Trophoblast cell (in vitro differentiated cells and primary cell): ENCODE results near the gene INTS3.

Source experiments
- DNase-seq, 2 donors: peaks; one replicate each; pipeline ENCODE4 v3.0.0-alpha.2; 2016
- H2AFZ ChIP-seq: 2 replicates; pipeline ENCODE4 v1.6.1; 2013; ENCODE audit warnings: low read length, moderate library complexity, mild to moderate bottlenecking; ENCODE audit not compliant: insufficient read depth, poor library complexity
- H2AK5ac ChIP-seq: 2 replicates; pipeline ENCODE4 v1.6.1; 2013; ENCODE audit warnings: mild to moderate bottlenecking, low read length
- H2BK120ac ChIP-seq: 2 replicates; pipeline ENCODE4 v1.6.1; 2013; ENCODE audit warnings: low read length, mild to moderate bottlenecking, moderate library complexity; ENCODE audit not compliant: insufficient read depth, poor library complexity
- H2BK12ac ChIP-seq: 2 replicates; pipeline ENCODE4 v1.6.1; 2013; ENCODE audit warnings: mild to moderate bottlenecking, low read length, moderate library complexity
- H2BK5ac ChIP-seq: 2 replicates; pipeline ENCODE4 v1.6.1; 2013; ENCODE audit warnings: low read length, low read depth, moderate library complexity, mild to moderate bottlenecking; ENCODE audit not compliant: poor library complexity
- H3K14ac ChIP-seq: 2 replicates; pipeline ENCODE4 v1.6.1; 2013; ENCODE audit warnings: mild to moderate bottlenecking, low read length
- H3K18ac ChIP-seq: 2 replicates; pipeline ENCODE4 v1.6.1; 2013; ENCODE audit warnings: mild to moderate bottlenecking, low read length
- H3K23ac ChIP-seq: 2 replicates; pipeline ENCODE4 v1.6.1; 2013; ENCODE audit warnings: low read length
- H3K27ac ChIP-seq: 2 replicates; pipeline ENCODE4 v1.5.1; 2013; ENCODE audit warnings: low read depth, mild to moderate bottlenecking, inconsistent platforms, low read length, moderate library complexity
- H3K27me3 ChIP-seq: 2 replicates; pipeline ENCODE4 v1.6.1; 2013; ENCODE audit warnings: inconsistent platforms, mild to moderate bottlenecking, low read length, moderate library complexity; ENCODE audit not compliant: insufficient read depth
- H3K36me3 ChIP-seq, 2 experiments: 1 replicate in 1 of 2; 2 replicates in 1 of 2; pipeline ENCODE4 v1.6.1; 2013; ENCODE audit warnings: low read length in 2 of 2, mild to moderate bottlenecking in 2 of 2, moderate library complexity in 1 of 2; ENCODE audit not compliant: insufficient read depth in 2 of 2, control insufficient read depth in 1 of 2
- H3K4ac ChIP-seq: 2 replicates; pipeline ENCODE4 v1.6.1; 2013; ENCODE audit warnings: low read depth, mild to moderate bottlenecking, low read length, moderate library complexity
- H3K4me1 ChIP-seq, 2 experiments: 1 replicate in 1 of 2; 2 replicates in 1 of 2; pipeline ENCODE4 v1.6.1; 2013; ENCODE audit warnings: low read length in 2 of 2, mild to moderate bottlenecking in 2 of 2, moderate library complexity in 1 of 2; ENCODE audit not compliant: insufficient read depth in 2 of 2, control insufficient read depth in 1 of 2
- H3K4me2 ChIP-seq: 2 replicates; pipeline ENCODE4 v1.6.1; 2013; ENCODE audit warnings: inconsistent platforms, mild to moderate bottlenecking, low read length, moderate library complexity
- H3K4me3 ChIP-seq: 2 replicates; pipeline ENCODE4 v1.5.1; 2013; ENCODE audit warnings: mild to moderate bottlenecking, low read depth, low read length, inconsistent platforms
- H3K79me1 ChIP-seq: one replicate; pipeline ENCODE4 v1.6.1; 2013; ENCODE audit warnings: low read length
- H3K79me2 ChIP-seq: 2 replicates; pipeline ENCODE4 v1.6.1; 2013; ENCODE audit warnings: low read length, mild to moderate bottlenecking; ENCODE audit not compliant: control insufficient read depth, insufficient read depth, poor library complexity
- H3K9ac ChIP-seq: 2 replicates; pipeline ENCODE4 v1.6.1; 2013; ENCODE audit warnings: mild to moderate bottlenecking, low read length
- H3K9me3 ChIP-seq: 2 replicates; pipeline ENCODE4 v1.6.1; 2013; ENCODE audit warnings: low read depth, mild to moderate bottlenecking, control low read depth, inconsistent platforms, low read length; ENCODE audit not compliant: insufficient read depth
- H4K12ac ChIP-seq: 2 replicates; pipeline ENCODE4 v1.6.1; 2013; ENCODE audit warnings: low read depth, mild to moderate bottlenecking, low read length, moderate library complexity
- H4K8ac ChIP-seq: 2 replicates; pipeline ENCODE4 v1.6.1; 2013; ENCODE audit warnings: low read depth, mild to moderate bottlenecking, low read length, moderate library complexity
- H4K91ac ChIP-seq: one replicate; pipeline ENCODE4 v1.6.1; 2013; ENCODE audit warnings: low read depth, mild to moderate bottlenecking, low read length, moderate library complexity
- WGBS: extraction: QIAGEN DNeasy Blood & Tissue Kit; methylation state at CpG from one replicate; pipeline ENCODE4 v1.1.7; 2013; ENCODE audit warnings: missing lambda C conversion rate; ENCODE audit not compliant: insufficient read length, insufficient coverage; ENCODE audit errors: extremely low coverage; 5-methylcytosine and 5-hydroxymethylcytosine counted together

INTS3 gene

DNA sequence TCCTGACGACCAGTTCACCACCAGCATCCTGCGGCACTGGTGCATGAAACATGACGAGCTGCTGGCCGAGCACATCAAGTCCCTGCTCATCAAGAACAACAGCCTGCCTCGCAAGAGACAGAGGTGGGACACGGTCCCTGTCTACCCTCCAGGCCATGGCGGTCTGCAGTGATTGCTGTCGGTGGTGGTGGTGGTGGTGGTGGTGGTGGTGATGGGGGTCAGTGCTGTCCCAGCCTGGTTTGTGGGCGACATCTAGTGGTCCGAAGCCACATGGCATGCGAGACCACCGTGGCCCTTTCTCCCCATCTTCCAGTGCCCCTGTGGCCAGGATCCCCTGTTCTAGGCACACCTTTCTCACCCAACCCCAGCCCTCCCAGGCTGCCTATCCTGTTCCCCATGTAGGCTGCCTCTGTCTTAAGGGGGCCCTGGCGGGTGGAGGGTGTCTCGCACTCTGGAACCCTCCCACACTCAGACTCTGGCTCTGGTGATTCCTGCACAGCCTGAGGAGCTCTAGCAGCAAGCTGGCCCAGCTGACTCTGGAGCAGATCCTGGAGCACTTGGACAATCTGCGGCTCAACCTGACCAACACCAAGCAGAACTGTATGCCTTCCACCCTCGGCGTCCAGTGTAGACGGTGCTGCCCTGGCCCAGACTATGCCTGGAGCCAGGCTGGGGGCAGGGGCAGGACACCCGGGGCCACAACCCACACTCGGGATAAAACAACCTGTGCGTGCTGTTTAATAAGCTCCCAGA lies 44.2 kb downstream of the INTS3 start:
- Histone ChIP-seq H2BK120ac (no peak overlapping the region), H4K12ac (no peak overlapping the region), H4K91ac (no peak overlapping the region), H3K9me3 (no peaks in the 10 kb centered on the region), H3K36me3 (peaks cover 56 to 70% of the 10 kb centered on the region in 2 experiments), H3K18ac (no peak overlapping the region), H3K23ac (no peak overlapping the region), H2BK5ac (no peak overlapping the region), H2BK12ac (no peak overlapping the region), H3K9ac (no peak overlapping the region), H3K14ac (no peak overlapping the region), H3K4ac (no peak overlapping the region), H2AFZ (no peak overlapping the region), H2AK5ac (no peak overlapping the region), H3K27ac (no peak overlapping the region), H3K4me2 (no peak overlapping the region), H3K4me3 (no peak overlapping the region), H3K79me1 (peaks cover 9% of the 10 kb centered on the region), H3K4me1 (peaks cover 5 to 8% of the 10 kb centered on the region in 2 experiments), H3K79me2 (peaks cover 8% of the 10 kb centered on the region), H4K8ac (no peak overlapping the region), H3K27me3 (no peaks in the 10 kb centered on the region)
- DNase-seq = no peak
- WGBS = no CpG with 5 or more reads among the region's 21 CpGs

DNA sequence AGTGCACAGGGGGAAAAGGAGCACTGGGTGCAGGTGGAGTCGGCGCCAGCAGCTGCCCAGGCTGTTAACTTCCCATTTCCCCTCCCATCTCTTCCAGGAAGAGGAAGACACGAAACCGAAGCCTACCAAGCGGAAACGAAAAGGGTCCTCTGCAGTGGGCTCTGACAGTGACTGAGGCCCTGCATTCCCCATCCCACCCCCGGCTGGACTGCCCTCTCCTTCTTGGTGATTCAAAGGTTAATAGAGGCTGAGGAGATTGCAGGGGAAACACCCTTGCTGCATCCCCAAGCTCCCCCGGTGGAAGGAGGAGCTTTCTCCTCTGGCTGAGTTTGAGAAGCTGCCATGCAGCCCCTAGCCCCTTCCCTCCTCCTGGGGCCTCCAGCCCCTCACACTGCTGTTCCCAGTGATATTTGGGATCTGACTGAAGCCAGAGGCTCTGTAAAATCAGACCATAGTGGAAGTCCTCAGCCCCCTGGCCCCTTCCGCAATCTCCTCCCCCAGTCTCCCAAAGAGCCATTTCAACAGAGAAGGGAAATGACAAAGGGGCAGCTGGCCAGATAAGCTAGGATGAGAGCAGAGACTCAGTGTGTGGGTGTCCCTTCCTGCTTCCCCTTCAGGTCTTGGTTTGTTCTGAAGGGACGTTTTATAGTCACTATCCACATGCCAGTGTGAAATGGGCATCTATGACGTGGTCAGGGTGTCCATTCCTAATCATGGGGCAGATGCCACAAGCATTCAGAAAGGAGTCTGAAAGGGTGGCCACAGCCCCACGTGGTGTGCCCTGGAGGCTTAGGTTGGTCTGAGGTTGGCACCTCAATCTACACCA lies 45.5 kb downstream of the INTS3 start:
- Histone ChIP-seq H2BK12ac (no peak overlapping the region), H3K79me1 (peaks cover 9% of the 10 kb centered on the region), H3K27ac (no peak overlapping the region), H3K9ac (no peak overlapping the region), H3K4me1 (peaks cover 5 to 8% of the 10 kb centered on the region in 2 experiments), H3K4ac (no peak overlapping the region), H4K8ac (no peak overlapping the region), H3K18ac (no peak overlapping the region), H3K36me3 (peaks cover 45 to 57% of the 10 kb centered on the region in 2 experiments), H3K14ac (no peak overlapping the region), H3K79me2 (peaks cover 8% of the 10 kb centered on the region), H2BK120ac (no peak overlapping the region), H2AFZ (no peak overlapping the region), H2BK5ac (no peak overlapping the region), H3K4me2 (no peak overlapping the region), H2AK5ac (no peak overlapping the region), H3K27me3 (no peaks in the 10 kb centered on the region), H4K91ac (no peak overlapping the region), H3K4me3 (no peak overlapping the region), H4K12ac (no peak overlapping the region), H3K23ac (no peak overlapping the region), H3K9me3 (no peaks in the 10 kb centered on the region)
- DNase-seq = peak; percentile 14 to 40
- no CpG with 5 or more reads among the region's 12 CpGs for WGBS

DNA sequence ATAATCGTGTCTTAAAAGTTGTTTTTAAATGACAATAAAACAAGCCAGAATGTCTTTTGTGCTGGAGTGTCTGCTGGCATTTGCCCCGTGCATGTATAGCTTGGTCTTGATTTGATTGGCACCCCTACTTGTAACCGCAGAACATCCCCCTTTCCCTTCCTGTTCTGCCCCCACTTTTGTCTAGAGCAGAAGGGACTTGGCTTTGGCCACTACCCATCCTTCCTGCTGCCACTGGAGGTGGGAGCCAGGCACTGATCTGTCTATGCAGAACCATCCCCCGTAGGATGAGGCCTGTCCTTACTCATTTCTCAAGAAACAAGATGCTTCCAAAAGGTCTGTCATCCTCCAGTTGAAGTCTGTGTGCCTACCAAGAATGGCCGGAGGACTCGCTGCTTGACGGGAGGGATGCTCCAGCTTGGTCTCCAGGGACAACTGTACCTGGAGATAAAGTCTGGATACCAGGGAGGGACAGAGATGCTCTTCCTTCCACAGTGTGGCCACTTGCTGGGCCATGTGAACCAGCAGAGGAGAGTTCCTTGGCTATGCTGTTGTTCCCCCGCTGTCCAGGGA lies 46.3 kb downstream of the INTS3 start:
- peaks cover 9% of the 10 kb centered on the region for H3K79me1 ChIP-seq
- H2BK120ac ChIP-seq = no peak overlapping the region
- H3K23ac ChIP-seq = no peak overlapping the region
- H3K79me2 ChIP-seq = peaks cover 8% of the 10 kb centered on the region
- no peak for DNase-seq
- WGBS = no CpG with 5 or more reads among the region's 8 CpGs
- no peak overlapping the region for H3K4ac ChIP-seq
- H4K91ac ChIP-seq = no peak overlapping the region
- no peak overlapping the region for H2AK5ac ChIP-seq
- H3K9me3 ChIP-seq = no peaks in the 10 kb centered on the region
- H4K8ac ChIP-seq = no peak overlapping the region
- H3K4me2 ChIP-seq = no peak overlapping the region
- no peak overlapping the region for H2BK5ac ChIP-seq
- H2BK12ac ChIP-seq = no peak overlapping the region
- H3K4me1 ChIP-seq = peaks cover 5 to 8% of the 10 kb centered on the region in 2 experiments
- no peak overlapping the region for H3K14ac ChIP-seq
- no peak overlapping the region for H2AFZ ChIP-seq
- peaks cover 41 to 49% of the 10 kb centered on the region in 2 experiments for H3K36me3 ChIP-seq
- no peak overlapping the region for H3K18ac ChIP-seq
- H3K4me3 ChIP-seq = no peak overlapping the region
- no peak overlapping the region for H4K12ac ChIP-seq
- no peaks in the 10 kb centered on the region for H3K27me3 ChIP-seq
- H3K27ac ChIP-seq = no peak overlapping the region
- no peak overlapping the region for H3K9ac ChIP-seq

DNA sequence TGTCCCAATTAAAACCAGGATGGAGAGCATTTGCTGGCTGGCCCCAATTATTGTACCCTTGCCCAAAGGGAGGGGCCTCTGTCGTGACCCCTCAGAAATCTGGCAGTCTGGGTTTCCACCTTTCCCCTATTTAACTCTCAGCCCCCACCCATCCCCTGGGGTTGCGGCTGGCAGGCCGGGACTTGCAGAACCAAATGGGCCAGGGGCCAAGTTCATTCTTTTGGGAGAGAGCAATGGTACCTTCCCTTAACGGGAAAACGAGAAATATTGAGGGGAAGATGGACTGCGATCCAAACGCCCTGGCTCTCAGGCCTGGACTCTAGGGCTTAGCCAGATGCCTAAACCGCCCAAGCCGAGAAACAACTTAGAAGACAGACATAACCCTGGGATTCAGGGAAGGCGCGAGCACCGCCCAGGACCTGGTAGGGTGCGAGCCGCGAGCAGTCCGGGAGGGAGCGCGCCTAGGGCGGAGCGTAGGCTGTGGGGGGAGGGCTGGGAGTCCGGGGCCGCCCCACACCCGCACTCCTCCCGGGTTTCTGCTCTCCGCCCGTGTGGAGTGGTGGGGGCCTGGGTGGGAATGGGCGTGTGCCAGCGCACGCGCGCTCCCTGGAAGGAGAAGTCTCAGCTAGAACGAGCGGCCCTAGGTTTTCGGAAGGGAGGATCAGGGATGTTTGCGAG lies 47.1 kb downstream of the INTS3 start, which contains the start of gene SLC27A3:
SLC27A3 (plus strand) TSS at position 628 of the 678 bp plus-strand sequence. CDS start 91 bp downstream, outside the sequence.
- H3K23ac ChIP-seq = no peak within 1 kb of the TSS
- peak within 1 kb of the TSS; percentile 25 for H2AK5ac ChIP-seq
- H3K4me1 ChIP-seq = peaks cover 5 to 8% of the 10 kb centered on the region in 2 experiments
- H3K14ac ChIP-seq = peak within 1 kb of the TSS; percentile 94
- peak within 1 kb of the TSS; percentile 80 for H3K27ac ChIP-seq
- peak within 1 kb of the TSS; percentile 31 for H3K4ac ChIP-seq
- H3K9ac ChIP-seq = peak within 1 kb of the TSS; percentile 79
- H3K4me2 ChIP-seq = peak within 1 kb of the TSS; percentile 96
- H3K79me1 ChIP-seq = peaks cover 9% of the 10 kb centered on the region
- peaks cover 8% of the 10 kb centered on the region for H3K79me2 ChIP-seq
- H2BK120ac ChIP-seq = peak within 1 kb of the TSS; percentile 34
- peak; percentile 48 to 62 for DNase-seq
- peak within 1 kb of the TSS; percentile 84 for H3K18ac ChIP-seq
- no peaks in the 10 kb centered on the region for H3K9me3 ChIP-seq
- no peaks in the 10 kb centered on the region for H3K27me3 ChIP-seq
- peak within 1 kb of the TSS; percentile 65 for H4K12ac ChIP-seq
- no CpG with 5 or more reads among the region's 35 CpGs for WGBS
- peak within 1 kb of the TSS; percentile 77 for H2AFZ ChIP-seq
- peak within 1 kb of the TSS; percentile 63 for H4K8ac ChIP-seq
- H3K4me3 ChIP-seq = peak within 1 kb of the TSS; percentile 82
- H2BK5ac ChIP-seq = peak within 1 kb of the TSS; percentile 48
- peak within 1 kb of the TSS; percentile 74 for H4K91ac ChIP-seq
- H3K36me3 ChIP-seq = peaks cover 41 to 43% of the 10 kb centered on the region in 2 experiments
- no peak within 1 kb of the TSS for H2BK12ac ChIP-seq
